GM21529 (cell line): ENCODE data around the gene LAD1.

ENCODE experiments used
- ATAC-seq: cut with Tn5 transposase; IDR thresholded peaks from one replicate; pipeline ENCODE4 v1.9.1; 2021; ENCODE audit not compliant: unreplicated experiment

Gene LAD1

GRCh38 chr1:201419256-201419655, 20.1 kb upstream of the LAD1 start:
- no peak for ATAC-seq

- ATAC-seq: no peak
Observed at GRCh38 chr1:201418461-201418860, 19.3 kb upstream of the LAD1 start.

DNA sequence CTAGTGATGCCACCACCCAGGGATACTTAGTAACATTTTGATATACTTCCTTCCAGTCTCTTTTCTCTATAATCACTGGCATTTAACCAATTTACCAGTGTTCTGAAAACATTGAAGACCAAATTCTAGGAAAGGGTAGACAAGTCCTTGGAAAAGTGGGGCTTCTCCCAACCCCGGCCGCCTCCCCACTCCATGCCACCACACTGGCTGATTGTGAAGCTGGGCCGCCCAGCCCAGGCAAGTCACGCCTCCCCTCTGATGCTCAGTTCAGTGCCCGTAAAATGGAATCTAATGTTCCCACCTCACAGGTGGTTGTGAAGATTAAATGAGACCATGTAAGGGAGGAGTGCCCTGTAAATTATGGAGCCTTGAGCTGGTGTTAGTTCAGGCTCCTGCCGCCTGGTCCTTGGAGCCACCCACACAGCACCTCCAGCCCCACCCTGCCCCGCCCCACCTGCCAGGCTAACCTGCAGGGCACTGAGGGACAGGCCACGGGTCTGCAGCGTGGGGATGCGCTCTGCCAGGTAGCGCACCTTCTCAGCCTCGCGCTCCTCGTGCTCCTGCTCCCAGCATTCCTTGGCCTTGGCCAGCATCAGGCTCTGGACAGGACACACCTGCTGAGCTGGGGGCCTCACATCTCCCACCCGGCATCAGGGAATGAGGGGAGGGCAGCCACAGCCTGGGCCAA, 15.1 kb upstream of the LAD1 start:
- ATAC-seq: no peak

DNA sequence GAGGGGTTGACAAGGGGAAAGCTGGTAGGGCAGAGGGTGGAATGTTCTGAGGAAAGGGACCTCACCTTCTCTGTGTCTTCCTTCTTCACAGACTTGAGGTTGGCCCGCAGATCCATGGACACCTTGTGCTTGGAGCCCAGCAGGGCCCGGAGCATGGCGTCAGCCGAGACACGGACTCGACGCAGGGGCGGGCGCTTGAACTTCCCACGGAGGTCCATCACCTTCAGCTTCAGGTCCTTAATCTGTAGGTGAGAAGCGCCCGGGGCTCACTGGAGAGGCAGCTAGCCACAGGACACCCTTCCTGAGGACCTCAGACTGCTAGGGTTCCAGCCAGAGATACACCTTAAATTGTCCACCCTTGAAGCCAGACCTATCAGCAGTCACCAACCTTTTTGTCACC, 12.2 kb upstream of the LAD1 start:
- no peak for ATAC-seq

- ATAC-seq: no peak
Observed at GRCh38 chr1:201409440-201409839, 10.3 kb upstream of the LAD1 start.

GRCh38 chr1:201408834-201409200, 9.7 kb upstream of the LAD1 start:
- no peak for ATAC-seq

DNA sequence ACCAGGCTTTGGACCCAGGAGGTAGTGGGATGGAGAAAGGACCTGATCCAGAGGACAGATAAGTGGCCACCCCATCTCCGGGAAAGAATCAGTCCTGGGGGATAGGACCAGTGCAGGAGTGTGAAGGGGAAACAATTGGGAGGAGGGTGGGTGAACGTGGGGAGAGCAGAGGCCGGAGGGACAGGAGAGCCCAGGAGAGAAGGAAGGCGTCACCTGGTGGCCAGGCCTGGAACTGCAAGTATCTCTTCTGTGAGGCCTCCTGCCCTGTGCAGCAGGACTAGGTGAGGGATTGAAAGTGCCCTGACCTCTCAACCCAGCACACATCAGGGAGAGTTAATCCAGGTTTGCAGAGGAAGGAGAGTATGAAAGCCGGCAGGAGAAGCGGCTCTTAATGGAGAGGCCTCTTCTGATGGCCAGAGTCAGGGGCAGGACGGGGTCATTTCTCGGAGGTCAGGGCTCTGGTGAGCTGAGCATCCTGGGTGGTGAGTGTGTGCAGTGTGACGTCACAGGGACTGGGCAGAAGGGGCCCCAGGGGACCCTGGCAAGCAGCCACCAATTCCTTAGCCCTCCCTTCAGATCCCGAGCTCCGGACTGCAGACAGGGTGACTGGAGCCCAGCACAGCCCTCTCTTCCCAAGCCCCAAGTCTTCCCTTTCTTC, 9.2 kb upstream of the LAD1 start:
- no peak for ATAC-seq

GRCh38 chr1:201406831-201407406, 7.8 kb upstream of the LAD1 start:
- ATAC-seq: peak; percentile 32

DNA sequence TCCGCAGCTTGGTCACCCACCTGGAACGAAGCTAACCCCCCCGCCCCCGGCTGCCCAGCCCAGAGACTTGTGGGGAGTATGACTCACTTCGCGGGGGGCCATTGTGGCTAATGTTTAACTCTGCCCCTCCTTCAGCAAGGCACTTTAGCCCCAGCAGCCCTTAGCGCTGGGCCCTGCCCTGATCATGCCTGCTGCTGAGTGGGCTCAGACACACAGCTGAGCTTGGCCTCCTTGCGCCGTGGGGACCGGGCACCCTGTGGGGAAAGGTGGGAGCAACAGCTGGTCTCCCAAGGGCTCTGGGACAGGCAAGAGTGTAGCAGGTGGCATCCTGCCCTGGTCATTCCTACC, 6.3 kb upstream of the LAD1 start:
- peak; percentile 57 for ATAC-seq

- ATAC-seq: no peak
Observed at GRCh38 chr1:201404722-201405483, 5.8 kb upstream of the LAD1 start.

- ATAC-seq: no peak
Observed at GRCh38 chr1:201404055-201404454, 4.9 kb upstream of the LAD1 start.

DNA sequence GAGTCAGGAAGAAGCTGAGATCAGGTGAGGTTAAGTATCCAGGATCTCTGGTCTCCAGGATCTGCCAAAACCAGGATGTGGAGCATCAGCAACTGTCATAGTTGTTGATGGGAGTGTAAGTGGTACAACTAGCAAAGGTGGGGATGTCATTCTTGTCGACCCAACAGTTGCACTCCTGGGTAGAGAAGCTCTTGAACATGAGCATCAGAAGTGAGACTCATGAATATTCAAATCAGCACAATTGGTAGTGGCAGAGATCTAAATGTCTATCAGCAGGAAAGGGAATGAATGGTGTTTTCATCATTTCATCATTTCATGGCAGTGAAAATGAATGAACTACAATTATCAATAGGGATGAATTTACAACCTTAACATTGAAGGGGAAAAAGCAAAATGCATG, 4.2 kb upstream of the LAD1 start:
- no peak for ATAC-seq

DNA sequence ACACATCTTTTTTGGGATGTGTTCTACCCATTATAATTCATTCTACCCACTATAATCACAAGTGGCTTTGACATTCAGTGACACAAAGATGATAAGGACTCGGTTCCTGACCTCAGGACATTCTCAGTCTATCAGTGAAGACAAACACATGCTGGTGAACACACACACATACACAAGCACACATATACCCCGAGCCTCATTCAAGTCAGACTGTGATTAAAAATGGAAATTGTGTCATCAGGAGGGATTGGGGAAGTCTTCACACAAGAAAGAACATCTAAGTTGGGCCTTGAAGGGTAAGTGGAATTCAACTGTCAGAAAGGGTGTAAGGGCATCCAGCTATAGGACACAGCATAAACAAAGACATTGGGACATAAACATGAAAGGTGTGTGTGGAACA, 2.6 kb upstream of the LAD1 start:
- no peak for ATAC-seq

- ATAC-seq: no peak
Observed at GRCh38 chr1:201400852-201401230, 1.7 kb upstream of the LAD1 start.

GRCh38 chr1:201400212-201400851, 1.2 kb upstream of the LAD1 start:
- ATAC-seq: no peak

DNA sequence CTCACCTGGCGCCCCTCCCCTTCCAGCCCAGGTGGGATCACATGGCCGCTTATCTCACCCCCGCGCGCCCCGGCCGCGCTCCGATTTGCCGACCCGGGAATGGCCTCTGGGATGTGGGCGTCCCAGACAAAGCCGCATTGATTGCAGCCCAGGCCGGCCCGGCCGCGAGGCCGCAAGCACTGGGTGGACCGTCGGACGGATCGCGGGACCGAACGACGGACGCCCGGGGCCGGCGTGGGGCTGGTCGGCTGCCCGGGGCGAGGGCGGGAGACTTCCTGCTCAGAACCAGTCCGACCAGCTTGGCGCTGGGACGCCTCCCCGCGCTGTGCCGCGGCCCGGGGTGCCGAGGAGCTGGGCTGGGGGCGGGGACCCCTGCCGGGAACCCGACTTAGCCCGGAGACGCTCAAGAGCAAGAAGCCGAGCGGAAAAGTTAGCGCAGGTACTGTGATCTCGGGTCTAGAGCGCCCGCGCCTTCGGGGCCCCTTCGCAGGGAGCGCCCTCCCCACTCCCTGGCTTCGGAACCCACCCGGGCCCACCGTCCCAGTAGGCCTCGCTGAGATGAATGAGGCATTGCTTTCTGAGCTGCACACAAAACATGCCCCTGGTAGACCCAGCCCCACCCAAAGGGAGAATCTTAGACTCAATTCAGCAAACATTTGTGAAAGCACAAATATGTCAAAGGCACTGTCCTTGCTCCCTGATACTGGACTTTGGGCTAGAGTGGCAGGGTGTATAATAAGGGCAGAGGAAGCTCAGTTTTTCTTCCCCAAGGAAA, 415 bp upstream of the LAD1 start:
- no peak for ATAC-seq

GRCh38 chr1:201397675-201398074, 1.4 kb downstream of the LAD1 start:
- ATAC-seq: no peak

DNA sequence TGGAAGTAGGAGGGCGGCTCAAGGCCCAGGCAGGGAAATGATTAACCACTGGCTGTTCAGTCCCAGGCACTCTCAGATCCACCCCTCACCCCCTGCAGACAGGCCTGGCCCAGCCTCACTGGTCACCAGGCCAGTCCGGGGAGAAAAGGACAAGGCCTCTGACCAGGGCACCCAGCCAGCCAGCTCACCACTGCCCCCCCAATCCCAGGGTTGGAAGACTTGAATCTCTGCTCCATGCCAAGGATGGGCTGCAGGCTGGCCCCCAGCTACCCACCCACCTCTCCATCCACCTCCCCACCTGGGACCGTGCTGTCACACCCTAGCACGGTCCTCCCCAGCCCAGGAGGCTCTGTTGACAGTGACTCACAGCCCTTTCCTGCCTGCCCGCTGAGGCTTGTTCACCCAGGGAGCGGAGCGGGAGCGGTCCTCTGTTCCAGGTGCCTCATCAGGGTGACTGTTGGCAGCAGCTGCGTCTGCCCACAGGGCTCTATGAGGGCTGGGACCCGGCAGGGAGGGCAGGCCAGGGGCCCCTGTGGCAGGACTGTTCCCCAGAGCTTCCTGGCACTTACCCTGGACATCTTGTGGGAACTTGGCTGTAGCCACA, 2.2 kb downstream of the LAD1 start:
- ATAC-seq: no peak

- ATAC-seq: no peak
Observed at GRCh38 chr1:201395936-201396335, 3.2 kb downstream of the LAD1 start.

- ATAC-seq: no peak
Observed at GRCh38 chr1:201394591-201394990, 4.5 kb downstream of the LAD1 start.
